ENCODE data around the gene NT5DC3. TPM values are rescaled to one million over a fixed set of nuclear protein-coding genes. Genes with fewer than 3 reads are reported as not detected.

The NT5DC3 gene
- total RNA-seq, 4 donors from 2014 or later: 12.7 to 16.7 (median 16.2) TPM

GRCh38 chr12:103766028-103766427 lies 75.0 kb downstream of the NT5DC3 start:
- Histone ChIP-seq H3K4me1 (no peaks in the 10 kb centered on the region), H3K9me3 (no peaks in the 10 kb centered on the region), H3K36me3 (peaks cover 0 to 50% (median 0%) of the 10 kb centered on the region in 3 donors), H3K27me3 (no peaks in the 10 kb centered on the region), H3K27ac (no peak overlapping the region), H3K4me3 (no peak overlapping the region)
- no peak for TF ChIP-seq EP300 (IDR thresholded peaks at IDR 0.05)
- no peak for TF ChIP-seq POLR2A (IDR thresholded peaks at IDR 0.05)
- no peak for TF ChIP-seq CTCF (IDR thresholded peaks at IDR 0.05)
- WGBS, 2 donors: 81 to 88% methylated on average over 6 of the region's 6 CpGs
- DNase-seq (ENCODE audit: low spot score in 2 of 2): no peak

GRCh38 chr12:103765322-103765721 lies 75.7 kb downstream of the NT5DC3 start:
- H3K27me3 ChIP-seq: no peaks in the 10 kb centered on the region
- TF ChIP-seq EP300 (IDR thresholded peaks at IDR 0.05) (no peak), POLR2A (IDR thresholded peaks at IDR 0.05) (no peak), CTCF (IDR thresholded peaks at IDR 0.05) (no peak)
- H3K4me3 ChIP-seq: no peak overlapping the region
- no peaks in the 10 kb centered on the region for H3K4me1 ChIP-seq
- peaks cover 0 to 50% (median 0%) of the 10 kb centered on the region in 3 donors for H3K36me3 ChIP-seq
- no peaks in the 10 kb centered on the region for H3K9me3 ChIP-seq
- no peak overlapping the region for H3K27ac ChIP-seq
- 95 to 98% methylated on average over 5 of the region's 5 CpGs for WGBS, 2 donors
- no peak for DNase-seq (ENCODE audit: low spot score in 2 of 2)

GRCh38 chr12:103762473-103762872 lies 78.6 kb downstream of the NT5DC3 start:
- WGBS, 2 donors: 70 to 78% methylated on average over 5 of the region's 5 CpGs
- Histone ChIP-seq H3K27ac (no peak overlapping the region), H3K27me3 (no peaks in the 10 kb centered on the region), H3K4me3 (no peak overlapping the region), H3K36me3 (peaks cover 0 to 40% (median 0%) of the 10 kb centered on the region in 3 donors), H3K4me1 (no peaks in the 10 kb centered on the region), H3K9me3 (no peaks in the 10 kb centered on the region)
- no peak for DNase-seq (ENCODE audit: low spot score in 2 of 2)
- TF ChIP-seq CTCF (IDR thresholded peaks at IDR 0.05) (no peak), EP300 (IDR thresholded peaks at IDR 0.05) (no peak), POLR2A (IDR thresholded peaks at IDR 0.05) (no peak)

- DNase-seq (ENCODE audit: low spot score in 2 of 2): no peak
- Histone ChIP-seq H3K27me3 (no peaks in the 10 kb centered on the region), H3K36me3 (peaks cover 0 to 16% (median 0%) of the 10 kb centered on the region in 3 donors), H3K9me3 (no peaks in the 10 kb centered on the region), H3K27ac (no peak overlapping the region), H3K4me3 (no peak overlapping the region), H3K4me1 (no peaks in the 10 kb centered on the region)
- WGBS, 2 donors: 80 to 91% methylated on average over 5 to 10 of the region's 10 CpGs
- TF ChIP-seq CTCF (IDR thresholded peaks at IDR 0.05): no peak
These were observed 82.5 kb downstream of the NT5DC3 start for GRCh38 chr12:103758310-103759089.

- no peak for TF ChIP-seq EP300 (IDR thresholded peaks at IDR 0.05)
- TF ChIP-seq CTCF (IDR thresholded peaks at IDR 0.05): no peak
- TF ChIP-seq POLR2A (IDR thresholded peaks at IDR 0.05): no peak
- Histone ChIP-seq H3K36me3 (peaks cover 0 to 4% (median 0%) of the 10 kb centered on the region in 3 donors), H3K4me3 (no peak overlapping the region), H3K4me1 (no peaks in the 10 kb centered on the region), H3K27me3 (no peaks in the 10 kb centered on the region), H3K27ac (no peak overlapping the region), H3K9me3 (no peaks in the 10 kb centered on the region)
- no peak for DNase-seq (ENCODE audit: low spot score in 2 of 2)
- 94 to 100% methylated on average over 1 of the region's 1 CpG for WGBS, 2 donors
These were observed 83.8 kb downstream of the NT5DC3 start for GRCh38 chr12:103757248-103757647.

Data from tibial nerve (tissue), 4 donors.